ENCODE data around the gene ITGB3BP. TPM values are rescaled to one million over a fixed set of nuclear protein-coding genes. Genes with fewer than 3 reads are reported as not detected.

The ITGB3BP gene
- total and polyA plus RNA-seq, 2 donors (not counting 1 experiment from before 2014, with no cell fraction given), result 16.7 to 21.3 TPM

- H3K4me3 ChIP-seq (replicated peaks in 1 of 4; ENCODE audit: control extremely low read depth in 1 of 4, insufficient read depth in 1 of 4, low read depth in 3 of 4, low read length in 4 of 4), result no peak overlapping the region
These were observed 46.0 kb upstream of the ITGB3BP start for GRCh38 chr1:63569068-63569467.

GRCh38 chr1:63563745-63564144 is 40.7 kb upstream of the ITGB3BP start:
- Histone ChIP-seq H3K9ac (ENCODE audit: insufficient read depth, low read length) (no peak overlapping the region), H3K27me3 (ENCODE audit: control insufficient read depth, insufficient read depth, low read length) (no peaks in the 10 kb centered on the region), H3K4me3 (replicated peaks in 1 of 4; ENCODE audit: control extremely low read depth in 1 of 4, insufficient read depth in 1 of 4, low read depth in 3 of 4, low read length in 4 of 4) (no peak overlapping the region), H3K9me3 (ENCODE audit: control insufficient read depth, insufficient read depth, low read depth, low read length) (no peaks in the 10 kb centered on the region), H2AFZ (ENCODE audit: low read length) (no peak overlapping the region), H4K20me1 (ENCODE audit: control insufficient read depth, extremely low read depth, insufficient read depth, low read length) (no peaks in the 10 kb centered on the region), H3K27ac (ENCODE audit: insufficient read depth, low read length) (no peak overlapping the region), H3K36me3 (ENCODE audit: control insufficient read depth, insufficient read depth, low read length) (no peaks in the 10 kb centered on the region), H3K79me2 (ENCODE audit: control insufficient read depth, insufficient read depth, low read length) (no peaks in the 10 kb centered on the region), H3K4me2 (ENCODE audit: extremely low read depth, insufficient read depth, low read length) (no peak overlapping the region), H3K4me1 (ENCODE audit: control insufficient read depth, extremely low read depth, insufficient read depth, low read length) (no peaks in the 10 kb centered on the region)
- TF ChIP-seq EZH2 (IDR thresholded peaks at IDR 0.05; ENCODE audit: low read length, missing control alignments) (no peak), CTCF (conservative IDR thresholded peaks at IDR 0.05 in 1 of 2, IDR thresholded peaks at IDR 0.05 in 1 of 2; ENCODE audit: low read depth in 1 of 2, low read length in 2 of 2) (no peak)
- no peak for DNase-seq (ENCODE audit: low read depth in 2 of 2)

More at GRCh38 chr1:63569068-63569467, 46.0 kb upstream of the ITGB3BP start:
- Histone ChIP-seq H3K4me2 (ENCODE audit: extremely low read depth, insufficient read depth, low read length) (no peak overlapping the region), H3K27ac (ENCODE audit: insufficient read depth, low read length) (no peak overlapping the region), H3K9me3 (ENCODE audit: control insufficient read depth, insufficient read depth, low read depth, low read length) (no peaks in the 10 kb centered on the region), H3K9ac (ENCODE audit: insufficient read depth, low read length) (no peak overlapping the region), H4K20me1 (ENCODE audit: control insufficient read depth, extremely low read depth, insufficient read depth, low read length) (no peaks in the 10 kb centered on the region), H2AFZ (ENCODE audit: low read length) (no peak overlapping the region), H3K79me2 (ENCODE audit: control insufficient read depth, insufficient read depth, low read length) (no peaks in the 10 kb centered on the region), H3K36me3 (ENCODE audit: control insufficient read depth, insufficient read depth, low read length) (no peaks in the 10 kb centered on the region), H3K4me1 (ENCODE audit: control insufficient read depth, extremely low read depth, insufficient read depth, low read length) (no peaks in the 10 kb centered on the region), H3K27me3 (ENCODE audit: control insufficient read depth, insufficient read depth, low read length) (no peaks in the 10 kb centered on the region)
- no peak for DNase-seq (ENCODE audit: low read depth in 2 of 2)
- TF ChIP-seq EZH2 (IDR thresholded peaks at IDR 0.05; ENCODE audit: low read length, missing control alignments) (no peak), CTCF (conservative IDR thresholded peaks at IDR 0.05 in 1 of 2, IDR thresholded peaks at IDR 0.05 in 1 of 2; ENCODE audit: low read depth in 1 of 2, low read length in 2 of 2) (no peak)

- Histone ChIP-seq H3K4me2 (ENCODE audit: extremely low read depth, insufficient read depth, low read length) (no peak overlapping the region), H3K27me3 (ENCODE audit: control insufficient read depth, insufficient read depth, low read length) (no peaks in the 10 kb centered on the region), H3K79me2 (ENCODE audit: control insufficient read depth, insufficient read depth, low read length) (no peaks in the 10 kb centered on the region), H3K4me3 (replicated peaks in 1 of 4; ENCODE audit: control extremely low read depth in 1 of 4, insufficient read depth in 1 of 4, low read depth in 3 of 4, low read length in 4 of 4) (no peak overlapping the region), H2AFZ (ENCODE audit: low read length) (no peak overlapping the region), H3K27ac (ENCODE audit: insufficient read depth, low read length) (no peak overlapping the region), H3K36me3 (ENCODE audit: control insufficient read depth, insufficient read depth, low read length) (no peaks in the 10 kb centered on the region), H3K4me1 (ENCODE audit: control insufficient read depth, extremely low read depth, insufficient read depth, low read length) (no peaks in the 10 kb centered on the region), H3K9me3 (ENCODE audit: control insufficient read depth, insufficient read depth, low read depth, low read length) (no peaks in the 10 kb centered on the region), H3K9ac (ENCODE audit: insufficient read depth, low read length) (no peak overlapping the region), H4K20me1 (ENCODE audit: control insufficient read depth, extremely low read depth, insufficient read depth, low read length) (no peaks in the 10 kb centered on the region)
- no peak for TF ChIP-seq CTCF (conservative IDR thresholded peaks at IDR 0.05 in 1 of 2, IDR thresholded peaks at IDR 0.05 in 1 of 2; ENCODE audit: low read depth in 1 of 2, low read length in 2 of 2)
- TF ChIP-seq EZH2 (IDR thresholded peaks at IDR 0.05; ENCODE audit: low read length, missing control alignments), result no peak
- no peak for DNase-seq (ENCODE audit: low read depth in 2 of 2)
These were observed 36.3 kb upstream of the ITGB3BP start for GRCh38 chr1:63559357-63559756.
